NOMO-1 treated with DMSO at 0.1 percent for 48 hours (cell line): Measurements from ENCODE around the gene CARD10.
A peak's percentile ranks its signal among the peaks of the same experiment; 100 is the strongest.

Source experiments
- DNase-seq: peaks from one replicate; lab custom pipeline; 2025; ENCODE audit not compliant: unreplicated experiment; lab: John Stamatoyannopoulos, UW

Gene CARD10, protein sequence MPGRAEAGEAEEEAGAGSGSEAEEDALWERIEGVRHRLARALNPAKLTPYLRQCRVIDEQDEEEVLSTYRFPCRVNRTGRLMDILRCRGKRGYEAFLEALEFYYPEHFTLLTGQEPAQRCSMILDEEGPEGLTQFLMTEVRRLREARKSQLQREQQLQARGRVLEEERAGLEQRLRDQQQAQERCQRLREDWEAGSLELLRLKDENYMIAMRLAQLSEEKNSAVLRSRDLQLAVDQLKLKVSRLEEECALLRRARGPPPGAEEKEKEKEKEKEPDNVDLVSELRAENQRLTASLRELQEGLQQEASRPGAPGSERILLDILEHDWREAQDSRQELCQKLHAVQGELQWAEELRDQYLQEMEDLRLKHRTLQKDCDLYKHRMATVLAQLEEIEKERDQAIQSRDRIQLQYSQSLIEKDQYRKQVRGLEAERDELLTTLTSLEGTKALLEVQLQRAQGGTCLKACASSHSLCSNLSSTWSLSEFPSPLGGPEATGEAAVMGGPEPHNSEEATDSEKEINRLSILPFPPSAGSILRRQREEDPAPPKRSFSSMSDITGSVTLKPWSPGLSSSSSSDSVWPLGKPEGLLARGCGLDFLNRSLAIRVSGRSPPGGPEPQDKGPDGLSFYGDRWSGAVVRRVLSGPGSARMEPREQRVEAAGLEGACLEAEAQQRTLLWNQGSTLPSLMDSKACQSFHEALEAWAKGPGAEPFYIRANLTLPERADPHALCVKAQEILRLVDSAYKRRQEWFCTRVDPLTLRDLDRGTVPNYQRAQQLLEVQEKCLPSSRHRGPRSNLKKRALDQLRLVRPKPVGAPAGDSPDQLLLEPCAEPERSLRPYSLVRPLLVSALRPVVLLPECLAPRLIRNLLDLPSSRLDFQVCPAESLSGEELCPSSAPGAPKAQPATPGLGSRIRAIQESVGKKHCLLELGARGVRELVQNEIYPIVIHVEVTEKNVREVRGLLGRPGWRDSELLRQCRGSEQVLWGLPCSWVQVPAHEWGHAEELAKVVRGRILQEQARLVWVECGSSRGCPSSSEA

DNA sequence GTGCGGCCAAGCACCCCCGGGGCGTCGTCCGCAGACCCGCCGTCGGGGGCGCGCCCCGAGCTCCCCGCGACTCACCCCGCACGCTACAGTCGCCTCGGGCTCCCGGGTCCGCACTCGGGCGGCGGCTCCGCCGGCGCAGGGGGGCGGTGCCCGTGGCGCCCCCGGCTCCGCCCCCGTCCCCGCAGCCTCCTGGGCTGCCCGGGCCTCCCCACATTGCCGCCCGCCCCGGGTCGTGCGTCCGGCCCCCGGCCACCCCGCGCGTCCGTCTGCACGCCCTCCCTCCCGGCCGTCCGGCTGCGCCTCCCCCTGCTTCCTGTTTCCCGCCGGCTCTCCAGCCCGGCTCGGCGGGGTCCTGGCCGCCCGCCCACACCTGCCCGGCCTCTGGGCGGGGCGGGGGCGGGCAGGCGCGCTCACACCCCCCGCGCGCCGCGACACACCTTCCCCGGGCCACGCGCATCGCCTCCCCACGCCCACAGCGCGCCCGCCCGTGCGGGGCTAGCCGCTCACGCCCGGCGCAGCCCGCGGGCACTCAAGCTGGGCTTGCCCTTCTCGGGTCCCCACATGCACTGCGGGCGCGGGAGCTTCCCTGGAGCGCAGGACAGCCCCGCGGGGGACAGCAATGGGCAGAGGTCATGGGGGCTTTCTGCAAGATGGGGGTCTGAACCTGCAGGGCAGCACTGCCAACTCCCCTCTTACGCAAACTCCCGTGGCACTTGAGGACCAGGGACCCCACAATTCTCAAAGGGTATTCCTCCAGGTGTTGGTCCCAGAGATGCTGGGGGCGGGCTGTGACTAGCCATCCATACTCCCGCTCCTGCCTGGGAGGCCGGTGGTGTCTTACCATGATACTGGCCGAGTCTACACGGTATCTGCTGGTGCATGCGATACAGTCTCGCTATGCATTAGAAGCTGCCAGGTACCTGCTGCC is at the start of gene CARD10:
CARD10 (minus strand) TSS at position 148 of the 928 bp plus-strand sequence. CDS start 215 bp downstream, outside the sequence.
- no peak for DNase-seq

GRCh38 chr22:37568448-37569008 is 49.3 kb upstream of the CARD10 start:
- DNase-seq, result no peak

GRCh38 chr22:37568012-37568411 is 48.8 kb upstream of the CARD10 start:
- no peak for DNase-seq

GRCh38 chr22:37566903-37567798 is 47.9 kb upstream of the CARD10 start:
- peak; percentile 60 for DNase-seq

- no peak for DNase-seq
These were observed 47.2 kb upstream of the CARD10 start for GRCh38 chr22:37566329-37566837.

DNA sequence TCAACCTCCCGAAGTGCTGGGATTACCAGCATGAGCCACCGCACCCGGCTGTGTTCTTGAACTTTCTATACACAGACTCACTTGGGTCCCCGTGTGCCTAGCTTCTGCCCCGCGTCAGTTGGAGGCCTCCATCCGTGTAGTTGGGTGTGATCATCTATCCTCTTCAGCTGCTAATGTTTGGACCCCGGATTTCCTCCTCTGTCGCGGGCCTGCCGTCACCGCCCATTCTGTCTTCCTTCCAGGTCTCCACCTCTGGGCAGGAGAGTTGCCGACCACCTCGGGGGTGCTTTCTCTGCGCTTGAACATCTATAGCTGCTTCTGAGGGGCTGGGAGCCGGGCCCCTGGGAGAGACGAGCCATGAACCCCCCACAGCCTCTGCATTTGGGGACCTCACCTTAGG is 46.6 kb upstream of the CARD10 start:
- no peak for DNase-seq

DNA sequence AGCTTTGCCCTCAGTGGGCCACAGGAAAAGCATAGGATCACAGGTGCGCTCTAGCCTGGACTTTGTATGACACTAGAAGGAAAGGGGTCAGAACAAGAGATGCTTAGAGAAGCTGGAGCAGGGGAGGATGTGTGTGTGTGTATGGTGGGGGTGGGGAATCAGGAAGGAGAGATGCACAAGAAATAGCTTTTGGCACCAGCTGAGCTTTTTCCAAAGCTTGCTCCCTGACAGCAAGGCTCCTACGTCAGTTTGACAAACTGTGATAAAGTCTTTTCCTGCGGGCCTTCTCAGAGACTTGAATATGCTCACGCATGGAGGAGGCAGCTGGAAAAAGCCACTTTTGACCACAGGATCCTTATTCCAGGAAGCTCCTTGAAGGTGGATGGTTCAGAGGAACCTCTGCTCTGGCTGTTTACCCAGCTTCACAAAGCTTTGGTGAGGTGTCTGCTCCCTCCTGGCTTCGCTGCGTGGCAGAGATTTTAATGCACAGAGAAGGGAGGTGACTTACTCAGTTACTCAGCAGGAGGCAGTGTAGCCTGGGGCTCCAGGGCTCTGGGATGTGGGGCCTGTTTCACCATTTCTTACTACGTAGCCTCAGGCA is 45.0 kb upstream of the CARD10 start:
- no peak for DNase-seq

DNA sequence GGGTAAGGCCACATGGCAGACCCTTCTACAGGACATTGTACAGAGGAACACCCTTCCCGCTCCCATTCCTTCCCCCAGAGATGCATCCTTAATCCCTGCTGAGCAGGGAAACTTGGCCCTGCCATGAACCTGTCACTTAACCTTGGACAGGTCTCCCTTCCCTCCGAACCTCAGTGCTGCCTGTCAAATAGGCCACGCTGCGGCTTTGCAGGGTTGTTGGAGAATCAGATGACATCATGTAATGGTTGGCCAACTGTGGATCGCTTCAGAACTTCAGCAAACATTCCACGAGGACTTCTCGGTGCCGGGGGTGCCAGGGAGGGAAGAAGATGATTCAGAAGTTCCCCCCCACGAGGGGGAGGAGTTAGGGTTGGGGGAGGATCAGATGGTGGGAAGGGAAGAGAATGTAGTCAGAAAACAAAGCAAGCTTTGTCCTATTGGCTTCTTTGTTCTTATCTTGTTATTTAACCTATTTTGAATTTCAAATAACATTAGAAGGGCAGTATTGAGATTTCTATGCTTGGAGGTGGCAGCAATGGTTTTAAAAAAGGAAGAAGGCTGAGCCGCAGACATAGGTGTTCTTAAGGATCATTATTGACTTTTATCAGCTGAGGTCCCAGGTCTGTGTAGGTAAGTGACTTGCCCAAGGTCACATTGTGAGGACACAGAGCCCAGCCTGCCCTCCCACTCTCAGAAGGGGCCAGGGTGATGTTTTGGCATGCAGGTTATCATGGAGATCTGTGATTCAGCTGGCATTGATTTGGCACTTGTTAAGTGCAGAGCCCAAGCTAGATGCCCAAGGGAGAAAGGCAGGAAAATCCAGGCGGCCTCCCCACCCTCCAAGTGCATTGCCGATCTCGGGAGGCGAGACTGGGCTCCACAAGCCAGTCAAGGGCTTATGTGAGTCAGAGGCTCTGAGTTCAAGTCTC is 44.2 kb upstream of the CARD10 start:
- DNase-seq, result no peak

DNA sequence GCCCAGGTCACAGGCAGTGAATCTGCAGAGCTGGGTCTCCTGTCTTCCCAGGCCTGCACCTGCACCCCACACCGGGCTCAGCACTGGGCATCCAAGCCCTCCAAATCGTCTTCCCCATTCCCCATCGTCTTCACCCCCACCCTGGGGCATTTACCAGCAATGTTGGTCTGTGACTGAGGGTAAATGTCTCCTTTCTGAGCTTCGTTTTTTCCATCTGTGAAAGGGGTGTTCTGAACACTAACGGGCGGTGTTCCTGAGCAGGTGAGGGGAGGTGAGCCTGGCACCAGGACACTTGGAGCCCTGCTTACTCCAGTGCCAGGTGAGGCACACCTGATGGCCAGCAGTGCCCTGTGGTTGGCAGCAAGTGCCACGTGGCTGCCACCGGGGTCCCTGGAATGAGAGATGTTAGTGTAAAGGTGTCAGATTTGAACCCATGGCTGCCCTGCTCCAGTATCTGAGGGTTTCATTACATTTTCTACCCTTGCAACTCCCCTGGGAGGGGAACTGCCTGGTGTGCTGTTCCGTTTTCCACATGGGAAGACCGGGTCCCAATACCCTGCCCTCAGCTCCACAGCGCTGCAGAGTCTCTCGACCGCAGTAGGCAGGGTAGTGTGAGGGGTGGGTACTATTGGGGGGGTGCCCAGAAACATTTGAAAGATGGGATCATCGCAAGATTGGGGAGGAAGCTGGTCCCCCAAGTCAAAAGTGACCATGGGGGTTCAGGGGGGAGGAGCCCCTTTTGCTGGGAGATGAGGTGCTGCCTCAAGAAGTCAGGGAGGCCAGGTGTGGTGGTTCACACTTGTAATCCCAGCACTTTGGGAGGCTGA is 43.0 kb upstream of the CARD10 start:
- DNase-seq, result no peak

DNA sequence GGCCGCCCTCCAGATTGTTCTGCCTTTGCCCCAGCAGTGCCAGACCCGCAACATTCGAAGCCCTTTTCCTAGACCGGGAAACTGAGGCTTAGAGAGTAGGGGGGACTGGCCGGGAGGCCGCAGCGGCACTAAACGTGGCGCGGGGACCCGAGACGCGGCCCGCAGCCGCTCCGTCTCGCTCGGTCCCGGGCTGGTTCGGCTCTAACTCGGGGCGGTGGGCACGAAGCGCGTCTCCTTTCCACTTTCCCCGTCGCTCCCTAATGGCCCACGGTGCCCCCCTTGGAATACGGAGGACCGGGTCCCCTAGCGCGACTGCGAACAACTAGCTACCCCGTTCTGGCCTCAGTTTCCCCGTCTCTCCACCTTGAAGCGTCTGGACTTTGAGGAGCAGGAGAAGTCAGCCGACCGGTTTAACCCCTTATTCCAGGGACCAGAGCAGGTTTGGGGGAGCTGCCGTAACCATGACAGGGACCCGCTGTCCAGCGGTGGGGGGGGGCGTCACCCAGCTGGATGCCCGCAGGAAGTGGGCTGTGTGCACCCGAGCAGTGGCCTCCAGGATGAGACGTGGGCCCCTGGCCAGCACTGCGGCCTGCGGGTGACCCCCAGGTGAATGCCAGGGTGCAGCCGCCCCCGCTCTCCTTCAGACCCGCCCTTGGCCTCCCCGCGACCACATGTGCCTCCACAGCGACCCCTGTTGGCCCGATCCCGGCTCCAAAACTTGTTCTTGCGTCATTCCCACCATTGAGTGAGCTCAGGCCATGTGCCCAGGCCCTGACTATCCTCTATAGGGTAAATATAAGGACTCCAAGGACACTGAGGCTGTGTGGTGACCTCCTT is 42.2 kb upstream of the CARD10 start:
- peak; percentile 63 for DNase-seq

DNA sequence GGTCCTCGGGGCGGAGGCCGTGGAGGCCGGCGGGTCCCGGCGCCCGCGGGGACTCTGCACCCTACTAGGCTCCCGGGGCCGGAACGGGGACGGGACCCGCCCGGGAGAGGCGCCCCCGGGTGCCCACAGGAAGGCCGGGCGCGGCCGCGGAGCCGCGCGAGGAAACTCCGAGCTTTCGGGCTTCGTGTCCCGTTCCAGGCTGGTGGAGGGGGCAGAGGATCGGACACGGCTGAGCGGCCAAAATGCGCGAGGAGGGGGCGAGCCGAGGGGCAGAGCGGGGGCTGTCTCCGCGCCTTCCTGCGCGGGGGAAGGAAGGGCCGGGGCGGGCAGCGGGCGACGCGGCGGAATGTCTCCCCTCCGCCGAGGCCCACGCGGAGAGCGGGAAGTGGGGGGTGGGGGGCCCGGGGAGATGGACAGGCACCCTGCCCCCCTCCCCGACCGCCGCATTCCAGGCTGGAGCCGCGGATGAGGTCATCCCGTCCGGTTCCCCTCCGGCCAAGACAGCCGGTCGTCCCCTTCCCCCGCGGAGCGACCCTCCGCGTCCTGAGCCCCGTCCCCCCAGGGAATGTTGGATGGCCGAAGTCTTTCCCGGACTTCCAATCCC is 41.5 kb upstream of the CARD10 start:
- no peak for DNase-seq

GRCh38 chr22:37559901-37560607 is 40.8 kb upstream of the CARD10 start, which contains the start of gene CDC42EP1:
TSS of gene CDC42EP1 (plus strand) at chr22:37560480. CDS start at chr22:37566350, 5,870 bp downstream.
- no peak for DNase-seq

- no peak for DNase-seq
These were observed 40.3 kb upstream of the CARD10 start for GRCh38 chr22:37559521-37559900.

GRCh38 chr22:37558815-37559214 is 39.6 kb upstream of the CARD10 start:
- DNase-seq, result no peak
